ENCODE measurements around the gene SERPINB1.

DNA sequence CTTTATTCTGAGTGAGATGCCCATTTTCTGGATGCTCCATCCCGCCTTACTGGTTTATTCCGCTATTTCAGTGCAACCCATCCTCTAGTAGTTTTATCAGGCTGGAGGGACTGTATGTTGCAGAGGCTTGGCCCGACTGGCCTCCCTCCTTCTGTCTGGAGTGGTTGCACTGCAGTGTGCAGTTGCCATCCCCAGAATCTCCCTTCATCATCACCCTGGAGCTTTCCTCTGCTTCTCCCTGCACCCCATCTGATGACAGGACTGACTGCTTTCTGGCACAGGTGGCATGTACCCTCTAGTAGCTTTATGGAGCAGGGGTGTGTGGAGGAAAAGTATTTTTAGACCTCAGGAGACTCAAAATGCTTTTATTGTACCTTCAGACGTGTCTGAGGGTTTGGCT is 55.4 kb downstream of the SERPINB1 start:
- TF ChIP-seq POLR2A (IDR thresholded peaks at IDR 0.05) = no peak
- TF ChIP-seq, protein P1, sequence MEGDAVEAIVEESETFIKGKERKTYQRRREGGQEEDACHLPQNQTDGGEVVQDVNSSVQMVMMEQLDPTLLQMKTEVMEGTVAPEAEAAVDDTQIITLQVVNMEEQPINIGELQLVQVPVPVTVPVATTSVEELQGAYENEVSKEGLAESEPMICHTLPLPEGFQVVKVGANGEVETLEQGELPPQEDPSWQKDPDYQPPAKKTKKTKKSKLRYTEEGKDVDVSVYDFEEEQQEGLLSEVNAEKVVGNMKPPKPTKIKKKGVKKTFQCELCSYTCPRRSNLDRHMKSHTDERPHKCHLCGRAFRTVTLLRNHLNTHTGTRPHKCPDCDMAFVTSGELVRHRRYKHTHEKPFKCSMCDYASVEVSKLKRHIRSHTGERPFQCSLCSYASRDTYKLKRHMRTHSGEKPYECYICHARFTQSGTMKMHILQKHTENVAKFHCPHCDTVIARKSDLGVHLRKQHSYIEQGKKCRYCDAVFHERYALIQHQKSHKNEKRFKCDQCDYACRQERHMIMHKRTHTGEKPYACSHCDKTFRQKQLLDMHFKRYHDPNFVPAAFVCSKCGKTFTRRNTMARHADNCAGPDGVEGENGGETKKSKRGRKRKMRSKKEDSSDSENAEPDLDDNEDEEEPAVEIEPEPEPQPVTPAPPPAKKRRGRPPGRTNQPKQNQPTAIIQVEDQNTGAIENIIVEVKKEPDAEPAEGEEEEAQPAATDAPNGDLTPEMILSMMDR (IDR thresholded peaks at IDR 0.05) = no peak
